Fibroblast of pulmonary artery (primary cell): Measurements from ENCODE around the gene GTF3C5.
A peak's percentile ranks its signal among the peaks of the same experiment; 100 is the strongest.
"Not testable (repeated sequence)": the region's sequence is repeated elsewhere in the genome, so short reads cannot be mapped to it uniquely, and the experiment has no call there.

Experiments used
- DNase-seq: peaks from one replicate; pipeline ENCODE4 v3.0.0-alpha.2; 2010; ENCODE audit warnings: low read depth
- H3K4me3 ChIP-seq: replicated peaks from 2 replicates; pipeline ENCODE4 v1.5.1; 2011; ENCODE audit warnings: low read depth, mild to moderate bottlenecking, control low read depth, low read length, moderate library complexity
- TF ChIP-seq, protein P1 (sequence below): IDR thresholded peaks from 2 replicates; pipeline ENCODE4 v1.5.1; 2011; ENCODE audit warnings: mild to moderate bottlenecking, control low read depth, low read length, inconsistent platforms; ENCODE audit errors: missing control alignments

GTF3C5 gene

GRCh38 chr9:133071484-133072150 lies 40.8 kb downstream of the GTF3C5 start:
- DNase-seq = no peak
- TF ChIP-seq, protein P1, sequence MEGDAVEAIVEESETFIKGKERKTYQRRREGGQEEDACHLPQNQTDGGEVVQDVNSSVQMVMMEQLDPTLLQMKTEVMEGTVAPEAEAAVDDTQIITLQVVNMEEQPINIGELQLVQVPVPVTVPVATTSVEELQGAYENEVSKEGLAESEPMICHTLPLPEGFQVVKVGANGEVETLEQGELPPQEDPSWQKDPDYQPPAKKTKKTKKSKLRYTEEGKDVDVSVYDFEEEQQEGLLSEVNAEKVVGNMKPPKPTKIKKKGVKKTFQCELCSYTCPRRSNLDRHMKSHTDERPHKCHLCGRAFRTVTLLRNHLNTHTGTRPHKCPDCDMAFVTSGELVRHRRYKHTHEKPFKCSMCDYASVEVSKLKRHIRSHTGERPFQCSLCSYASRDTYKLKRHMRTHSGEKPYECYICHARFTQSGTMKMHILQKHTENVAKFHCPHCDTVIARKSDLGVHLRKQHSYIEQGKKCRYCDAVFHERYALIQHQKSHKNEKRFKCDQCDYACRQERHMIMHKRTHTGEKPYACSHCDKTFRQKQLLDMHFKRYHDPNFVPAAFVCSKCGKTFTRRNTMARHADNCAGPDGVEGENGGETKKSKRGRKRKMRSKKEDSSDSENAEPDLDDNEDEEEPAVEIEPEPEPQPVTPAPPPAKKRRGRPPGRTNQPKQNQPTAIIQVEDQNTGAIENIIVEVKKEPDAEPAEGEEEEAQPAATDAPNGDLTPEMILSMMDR = no peak
- H3K4me3 ChIP-seq = no peak overlapping the region

DNA sequence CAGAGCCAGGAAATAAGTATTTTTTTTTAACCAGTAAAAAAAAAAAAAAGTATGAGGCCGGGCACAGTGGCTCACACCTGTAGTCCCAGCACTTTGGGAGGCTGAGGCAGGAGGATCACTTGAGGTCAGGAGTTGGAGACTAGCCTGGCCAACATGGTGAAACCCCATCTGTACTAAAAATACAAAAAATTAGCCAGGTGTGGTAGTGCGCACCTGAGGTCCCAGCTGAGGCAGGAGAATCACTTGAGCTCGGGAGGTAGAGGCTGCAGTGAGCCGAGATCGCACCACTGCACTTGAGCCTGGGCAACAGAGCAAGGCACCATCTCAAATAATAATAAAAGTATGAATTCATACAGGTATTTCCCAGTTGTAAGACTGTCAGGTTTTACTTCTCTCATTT lies 41.4 kb downstream of the GTF3C5 start:
- H3K4me3 ChIP-seq, DNase-seq: not testable (repeated sequence)

DNA sequence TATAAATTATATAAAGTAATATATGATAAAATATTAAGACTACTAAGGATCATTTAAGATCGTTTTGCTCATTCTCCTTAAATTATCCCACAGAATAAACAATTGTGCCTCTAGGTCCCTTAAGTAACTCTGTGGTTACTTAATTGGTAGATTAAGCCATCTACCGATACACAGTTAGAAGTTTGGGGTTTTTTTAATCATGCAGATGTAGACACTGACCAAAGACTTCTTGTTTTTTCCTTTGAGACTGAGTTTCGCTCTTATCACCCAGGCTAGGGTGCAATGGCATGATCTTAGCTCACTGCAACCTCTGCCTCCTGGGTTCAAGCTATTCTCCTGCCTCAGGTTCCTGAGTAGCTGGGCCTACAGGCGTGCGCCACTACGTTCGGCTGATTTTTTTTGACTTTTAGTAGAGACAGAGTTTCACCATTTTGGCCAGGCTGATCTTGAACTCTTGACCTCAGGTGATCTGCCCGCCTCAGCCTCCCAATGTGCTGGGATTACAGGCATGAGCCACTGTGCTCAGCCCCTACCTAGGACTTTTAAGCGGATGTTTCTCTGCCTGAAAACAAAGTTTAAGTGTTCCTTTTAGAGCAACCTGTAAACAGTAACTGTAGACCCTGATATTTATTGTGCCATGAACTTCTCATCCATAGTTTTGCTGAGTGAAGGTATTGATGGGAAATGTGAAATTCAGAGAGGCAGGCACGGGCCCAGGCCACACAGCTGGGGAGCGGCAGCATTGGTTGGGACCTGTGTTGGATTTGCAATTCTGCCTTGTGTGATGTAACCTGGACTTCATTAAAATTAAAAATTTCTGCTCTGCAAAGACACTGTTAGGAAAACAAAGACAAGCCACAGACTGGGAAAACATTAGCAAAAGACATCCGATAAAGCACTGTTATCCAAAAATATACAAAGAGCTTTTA lies 42.6 kb downstream of the GTF3C5 start:
- H3K4me3 ChIP-seq = no peak overlapping the region
- TF ChIP-seq, protein P1 = no peak
- no peak for DNase-seq

GRCh38 chr9:133074111-133074651 lies 43.4 kb downstream of the GTF3C5 start:
- no peak overlapping the region for H3K4me3 ChIP-seq
- DNase-seq = peak; percentile 42
- TF ChIP-seq, protein P1 = no peak

GRCh38 chr9:133075925-133076630 lies 45.3 kb downstream of the GTF3C5 start:
- no peak overlapping the region for H3K4me3 ChIP-seq
- TF ChIP-seq, protein P1 = no peak
- DNase-seq = peak; percentile 78

GRCh38 chr9:133076691-133077090 lies 45.9 kb downstream of the GTF3C5 start:
- no peak overlapping the region for H3K4me3 ChIP-seq
- TF ChIP-seq, protein P1 = no peak
- no peak for DNase-seq

- no peak overlapping the region for H3K4me3 ChIP-seq
- TF ChIP-seq, protein P1 = no peak
- no peak for DNase-seq
Measured at GRCh38 chr9:133078486-133078885, 47.7 kb downstream of the GTF3C5 start.
